K562 (cell line): ENCODE results near the gene HPX. TPM values are rescaled to one million over a fixed set of nuclear protein-coding genes. Genes with fewer than 3 reads are reported as not detected.
A peak's percentile ranks its signal among the peaks of the same experiment; 100 is the strongest.

Experiments used
- ATAC-seq: fragments of 200-7000 bp; cut with Tn5 transposase; 3 replicates; pipeline ENCODE4 v1.9.1; 2020; ENCODE audit warnings: moderate library complexity
- BruUV-seq: library from RNA; stranded (reverse); fragments of 400-500 nt; replicated peaks from 2 replicates; lab custom pipeline; 2021; lab: Mats Ljungman, UMichigan
- CTCF ChIA-PET: fragments of 300-600 bp; formaldehyde crosslinking; extraction: SDS; loops from one replicate; lab custom pipeline; 2021; ENCODE audit warnings: low intra/inter-chr PET ratio; lab: Yijun Ruan, JAX
- POLR2A ChIA-PET: fragments of 300-600, 350-650 bp; sonication (Branson Sonifier 250); formaldehyde crosslinking; extraction: SDS; loops from one replicate; lab custom pipeline; 2021; ENCODE audit warnings: antibody characterized with exemption, inconsistent platforms; lab: Yijun Ruan, JAX
- DNase-seq, 4 experiments: peaks; one replicate each; pipeline versions ENCODE4 v3.0.0 to v3.0.0-alpha.2; 2011 to 2018; ENCODE audit warnings: low spot score in 3 of 4, mixed read lengths in 3 of 4; ENCODE audit errors: extremely low read depth in 1 of 4
- FAIRE-seq: peaks from 2 replicates; lab custom pipeline; 2011; peaks lifted over from hg19 to GRCh38; lab: Jason Lieb, UNC
- H2AFZ ChIP-seq: 2 replicates; pipeline ENCODE4 v1.6.0; 2011; ENCODE audit warnings: low read depth, low read length, control low read depth, inconsistent platforms
- H3K27ac ChIP-seq: fragments of 200-600 bp; 3 replicates; pipeline ENCODE4 v1.8.0; 2011; ENCODE audit warnings: low read depth, mild to moderate bottlenecking, control low read depth, inconsistent platforms, low read length, moderate library complexity, mixed read lengths; ENCODE audit errors: extremely low read depth
- H3K27me3 ChIP-seq, 2 experiments: fragments of 300-600 bp in 1 of 2; 2 replicates in 1 of 2; 3 replicates in 1 of 2; pipeline versions ENCODE4 v1.6.0 to v1.8.0; 2011; ENCODE audit warnings: inconsistent platforms in 2 of 2, low read length in 2 of 2, mild to moderate bottlenecking in 1 of 2, mixed read lengths in 1 of 2, moderate library complexity in 1 of 2; ENCODE audit not compliant: control insufficient read depth in 2 of 2, insufficient read depth in 2 of 2
- H3K36me3 ChIP-seq: fragments of 300-600 bp; 3 replicates; pipeline ENCODE4 v1.8.0; 2011; ENCODE audit warnings: mild to moderate bottlenecking, low read length, inconsistent platforms; ENCODE audit not compliant: control insufficient read depth, insufficient read depth
- H3K4me1 ChIP-seq, 2 experiments: fragments of 200-600 bp in 1 of 2; replicated peaks in 1 of 2; 2 replicates in 1 of 2; 3 replicates in 1 of 2; pipeline versions ENCODE4 v1.5.1 to v1.8.0; 2011; ENCODE audit warnings: inconsistent platforms in 2 of 2, low read length in 2 of 2, mild to moderate bottlenecking in 1 of 2, mixed read lengths in 1 of 2, moderate library complexity in 1 of 2; ENCODE audit not compliant: control insufficient read depth in 2 of 2, insufficient read depth in 2 of 2
- H3K4me2 ChIP-seq: 2 replicates; pipeline ENCODE4 v1.6.1; 2011; ENCODE audit warnings: low read length, control low read depth, inconsistent platforms, mixed read lengths; ENCODE audit not compliant: insufficient read depth
- H3K4me3 ChIP-seq: fragments of 200-600 bp; sonication (generic), shearing (Covaris generic); 2 replicates; pipeline ENCODE4 v1.5.1; 2016; ENCODE audit warnings: control low read depth, inconsistent platforms
- H3K79me2 ChIP-seq: fragments of 200-600 bp; 3 replicates; pipeline ENCODE4 v1.8.0; 2011; ENCODE audit warnings: low read length, inconsistent platforms; ENCODE audit not compliant: control insufficient read depth, insufficient read depth
- H3K9ac ChIP-seq, 2 experiments: 2 replicates each; pipeline versions ENCODE4 v1.6.0 to v1.6.1; 2011; ENCODE audit warnings: low read depth in 2 of 2, low read length in 2 of 2, control low read depth in 1 of 2, inconsistent platforms in 1 of 2, mild to moderate bottlenecking in 1 of 2, mixed read lengths in 1 of 2; ENCODE audit not compliant: insufficient read depth in 1 of 2
- H3K9me1 ChIP-seq: one replicate; pipeline ENCODE4 v1.6.0; 2011; ENCODE audit warnings: inconsistent platforms, mild to moderate bottlenecking, low read length, moderate library complexity; ENCODE audit not compliant: control insufficient read depth, insufficient read depth
- H3K9me3 ChIP-seq: replicated peaks from 2 replicates; pipeline ENCODE4 v1.5.1; 2011; ENCODE audit warnings: low read depth, low read length, inconsistent platforms; ENCODE audit not compliant: control insufficient read depth, insufficient read depth
- H4K20me1 ChIP-seq: replicated peaks from 2 replicates; pipeline ENCODE4 v1.6.1; 2011; ENCODE audit warnings: low read length, inconsistent platforms, mixed read lengths; ENCODE audit not compliant: control insufficient read depth, insufficient read depth
- CBX3 ChIP-seq, 2 experiments: IDR thresholded peaks; 1 replicate in 1 of 2; 2 replicates in 1 of 2; pipeline ENCODE4 v1.6.1; 2012; ENCODE audit warnings: inconsistent platforms in 2 of 2, low read length in 2 of 2, borderline replicate concordance in 1 of 2, control low read depth in 1 of 2
- GATAD2B ChIP-seq: fragments of 450-650 bp; IDR thresholded peaks from 2 replicates; pipeline ENCODE4 v1.6.1; 2017; ENCODE audit warnings: mild to moderate bottlenecking, borderline replicate concordance
- KLF10 ChIP-seq: fragments of 250-450 bp; sonication (Bioruptor Pico); IDR thresholded peaks from 2 replicates; pipeline ENCODE4 v1.6.1; 2021; ENCODE audit warnings: matching md5 sums
- MITF ChIP-seq: IDR thresholded peaks from 2 replicates; pipeline ENCODE4 v1.6.1; 2014; ENCODE audit warnings: antibody characterized with exemption
- NFIC ChIP-seq: fragments of 450-650 bp; IDR thresholded peaks from 2 replicates; pipeline ENCODE4 v1.6.1; 2017; ENCODE audit warnings: mild to moderate bottlenecking, inconsistent platforms
- POLR2AphosphoS5 ChIP-seq: IDR thresholded peaks from 2 replicates; pipeline ENCODE4 v1.6.1; 2011; ENCODE audit warnings: mild to moderate bottlenecking, low read depth, low read length, moderate library complexity; ENCODE audit not compliant: control insufficient read depth, insufficient read depth
- ZKSCAN1 ChIP-seq: fragments of 150-350 bp; IDR thresholded peaks from 2 replicates; pipeline ENCODE4 v1.6.1; 2016; ENCODE audit warnings: low read depth, low read length
- ZNF586 ChIP-seq: fragments of 450-650 bp; formaldehyde crosslinking; conservative IDR thresholded peaks from 2 replicates; pipeline ENCODE4 v1.4.0; 2020; ENCODE audit warnings: mild to moderate bottlenecking, moderate library complexity
- ZNF589 ChIP-seq: fragments of 200-800 bp; sonication (Bioruptor generic); IDR thresholded peaks from 2 replicates; pipeline ENCODE4 v1.6.1; 2016; ENCODE audit warnings: low read depth, missing genetic modification characterization, missing compliant biosample characterization
- WGBS: fragments of 100-300 bp; shearing (Covaris generic); methylation state at CpG from one replicate; pipeline ENCODE4 v1.1.6; 2016; ENCODE audit warnings: low coverage, mixed read lengths; ENCODE audit not compliant: insufficient coverage; ENCODE audit errors: missing lambda C conversion rate; 5-methylcytosine and 5-hydroxymethylcytosine counted together
- in situ Hi-C: fragments of 300-500 bp; cut with MboI; formaldehyde crosslinking; loops from 4 replicates; pipeline ENCODE4 v1.15.0; 2018; ENCODE audit warnings: inconsistent platforms, mixed read lengths
- intact Hi-C: fragments of 100-400 bp; cut with micrococcal nuclease; formaldehyde crosslinking; loops from 2 replicates; pipeline ENCODE4 v1.14.2; 2022
- polyA plus RNA-seq, 8 experiments: library from polyadenylated mRNA; depleted of rRNA in 4 of 8; stranded (reverse) in 5 of 8; unstranded in 3 of 8; fragments of >200 nt; fragmentation: Nextera tagmentation in 2 of 8; fragmentation: Illumina TruSeq in 1 of 8; extraction: Ambion mirVana in 2 of 8; extraction: Trizol in 1 of 8; gene quantifications; 2 replicates each; pipeline versions ENCODE4 v1.2.1 to v1.2.3, GENCODE V29; 2011 to 2014; ENCODE audit warnings: inconsistent platforms in 1 of 8, missing spikeins in 1 of 8
- total RNA-seq, 7 experiments: library from RNA; depleted of rRNA in 6 of 7; stranded (reverse); fragments of >200 nt in 6 of 7; fragmentation: Illumina TruSeq in 2 of 7; extraction: Trizol in 2 of 7; gene quantifications; 2 replicates each; pipeline versions ENCODE4 v1.2.1 to v1.2.3, GENCODE V29; 2011 to 2021; ENCODE audit warnings: low replicate concordance in 1 of 7
- TF ChIP-seq, protein P1 (sequence below): fragments of 250-450 bp; sonication (Bioruptor Pico); IDR thresholded peaks from 2 replicates; pipeline ENCODE4 v1.8.0; 2021; ENCODE audit warnings: moderate library complexity, mild to moderate bottlenecking, inconsistent platforms

HPX gene
- total and polyA plus RNA-seq, 9 of the 15 experiments (the other 6 are each of a cell fraction or from before 2014, with no cell fraction given), result 0.12 to 1.2 (median 0.49) TPM; not detected in 1

DNA sequence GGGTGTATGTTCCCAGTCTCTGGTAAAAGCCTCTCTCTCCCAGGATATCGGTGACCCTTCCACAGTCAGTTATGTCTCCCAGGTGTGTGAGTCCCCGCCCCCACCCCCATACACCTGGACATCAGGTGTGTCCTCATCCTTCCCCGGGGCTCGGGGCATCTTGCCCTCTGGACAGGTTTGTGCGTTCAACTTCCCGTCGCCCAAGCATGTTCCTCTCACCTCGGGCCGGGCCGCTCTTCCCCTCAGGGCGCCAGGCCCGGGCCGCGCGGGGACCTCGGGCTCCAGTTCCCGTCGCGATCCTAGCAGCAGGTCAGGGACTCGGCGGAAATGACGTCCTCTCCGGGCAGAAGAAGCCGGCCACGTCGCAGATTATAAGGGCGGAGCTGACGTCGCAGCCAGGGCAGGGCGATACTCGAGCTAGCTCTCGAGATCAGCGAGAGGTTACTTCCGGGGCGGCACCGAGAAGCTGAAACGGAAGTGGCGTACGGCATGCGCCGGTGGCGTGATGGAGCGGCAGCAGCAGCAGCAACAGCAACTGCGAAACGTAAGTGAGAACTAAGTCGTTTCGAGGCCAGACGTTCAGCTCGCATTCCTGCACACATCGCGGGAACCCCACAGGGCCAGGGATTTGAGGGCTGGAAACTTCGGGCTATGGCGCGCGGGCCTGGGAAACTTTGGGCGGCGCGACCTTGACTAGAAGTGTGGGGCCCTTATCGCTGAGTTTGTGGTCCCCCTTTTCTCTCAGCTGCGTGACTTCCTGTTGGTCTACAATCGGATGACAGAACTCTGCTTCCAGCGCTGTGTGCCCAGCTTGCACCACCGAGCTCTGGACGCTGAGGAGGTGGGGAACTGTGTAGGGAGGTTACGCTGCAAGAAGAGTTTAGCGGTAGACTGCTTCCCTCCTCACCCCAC lies 40.5 kb upstream of the HPX start, which contains the start of the genes ARFIP2 and TIMM10B (continued):
- TF ChIP-seq MITF (no peak), CBX3 (IDR thresholded peaks at IDR 0.05; ENCODE audit: borderline replicate concordance in 1 of 2, low read length in 2 of 2) (no peak), ZNF589 (CRISPR knock-in tag) (no peak)
- TF ChIP-seq, protein P1, sequence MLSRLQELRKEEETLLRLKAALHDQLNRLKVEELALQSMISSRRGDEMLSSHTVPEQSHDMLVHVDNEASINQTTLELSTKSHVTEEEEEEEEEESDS, result no peak

DNA sequence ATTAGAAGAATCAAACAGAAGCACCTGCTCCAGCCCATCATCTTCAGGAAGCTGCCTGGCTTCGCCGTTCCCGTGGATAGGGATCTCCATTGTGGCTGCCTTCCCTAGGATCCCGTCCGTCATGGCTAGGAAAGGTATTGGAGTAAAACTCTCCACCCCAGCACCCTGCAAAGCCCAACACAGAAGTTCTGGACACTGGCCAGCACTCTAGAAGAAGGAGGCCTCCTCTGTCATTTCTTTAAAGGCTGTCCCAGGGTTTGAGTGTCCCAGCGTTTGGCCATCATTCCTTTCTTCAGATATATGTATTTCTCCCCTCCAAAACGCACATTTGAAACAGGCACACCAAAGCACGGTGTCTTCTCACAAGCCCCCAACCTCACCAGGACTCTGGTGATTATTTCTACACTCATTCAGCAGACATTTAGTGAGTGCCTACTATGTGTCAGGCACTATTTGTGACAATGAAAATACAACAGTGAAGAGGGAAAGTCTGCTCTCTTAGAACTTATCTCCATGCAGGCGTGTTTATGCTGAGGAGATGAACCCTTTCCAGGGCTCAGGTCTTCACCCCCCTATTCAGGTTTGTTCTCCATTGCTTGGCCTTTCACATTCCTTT lies 39.6 kb upstream of the HPX start:
- peak; percentile 24 for TF ChIP-seq NFIC
- TF ChIP-seq POLR2AphosphoS5, result peak; percentile 36; the same call in 1 of the 2 replicates
- no peak for TF ChIP-seq KLF10 (CRISPR knock-in tag)
- no peak for TF ChIP-seq GATAD2B
- TF ChIP-seq ZKSCAN1, result peak; percentile 84
- TF ChIP-seq ZNF586, result no peak
- TF ChIP-seq, all 486 proteins: peak for 3
- Histone ChIP-seq H4K20me1 (no peaks in the 10 kb centered on the region; the same call in 1 of the 2 replicates), H3K79me2 (peaks cover 53% of the 10 kb centered on the region), H3K9ac (peak overlapping the region; percentile 95 to 99), H3K9me1 (no peaks in the 10 kb centered on the region), H2AFZ (no peak overlapping the region), H3K27ac (peak overlapping the region; percentile 93), H3K27me3 (no peaks in the 10 kb centered on the region), H3K36me3 (peaks cover 75% of the 10 kb centered on the region), H3K4me2 (peak overlapping the region; percentile 97), H3K9me3 (no peaks in the 10 kb centered on the region), H3K4me1 (peaks cover 14 to 17% of the 10 kb centered on the region in 2 experiments; a peak in 4 of 5 replicates), H3K4me3 (peak overlapping the region; percentile 87)
- in situ Hi-C loops, result no loop called here
- intact Hi-C loops, result no loop called here
- FAIRE-seq, result no peak
- CTCF ChIA-PET, result no interaction called here
- no peak for DNase-seq
- no peak for ATAC-seq
- POLR2A ChIA-PET, result no interaction called here
- TSS peak; percentile 58 for BruUV-seq
- 28% methylated on average over 9 of the region's 9 CpGs for WGBS
